Fibroblast of the aortic adventitia (primary cell): ENCODE results near the gene SMKR1. TPM values are rescaled to one million over a fixed set of nuclear protein-coding genes. Genes with fewer than 3 reads are reported as not detected.

Experiments
- DNase-seq: peaks from one replicate; pipeline ENCODE4 v3.0.0-alpha.2; 2010; ENCODE audit warnings: low read depth
- H3K4me3 ChIP-seq: 2 replicates; pipeline ENCODE4 v1.5.1; 2011; ENCODE audit warnings: low read depth, mild to moderate bottlenecking, control low read depth, low read length, moderate library complexity
- total RNA-seq: library from RNA; depleted of rRNA; stranded (reverse); fragments of >200 nt; gene quantifications from 2 replicates; pipeline ENCODE4 v1.2.3, GENCODE V29; 2012; ENCODE audit warnings: low replicate concordance
- TF ChIP-seq, protein P1 (sequence below): IDR thresholded peaks from 2 replicates; pipeline ENCODE4 v1.5.1; 2011; ENCODE audit warnings: mild to moderate bottlenecking, low read length, control low read depth, inconsistent platforms; ENCODE audit not compliant: insufficient read depth

SMKR1 gene
- total RNA-seq, 1 donor = 0.72 TPM

- no peak for DNase-seq
- TF ChIP-seq, protein P1, sequence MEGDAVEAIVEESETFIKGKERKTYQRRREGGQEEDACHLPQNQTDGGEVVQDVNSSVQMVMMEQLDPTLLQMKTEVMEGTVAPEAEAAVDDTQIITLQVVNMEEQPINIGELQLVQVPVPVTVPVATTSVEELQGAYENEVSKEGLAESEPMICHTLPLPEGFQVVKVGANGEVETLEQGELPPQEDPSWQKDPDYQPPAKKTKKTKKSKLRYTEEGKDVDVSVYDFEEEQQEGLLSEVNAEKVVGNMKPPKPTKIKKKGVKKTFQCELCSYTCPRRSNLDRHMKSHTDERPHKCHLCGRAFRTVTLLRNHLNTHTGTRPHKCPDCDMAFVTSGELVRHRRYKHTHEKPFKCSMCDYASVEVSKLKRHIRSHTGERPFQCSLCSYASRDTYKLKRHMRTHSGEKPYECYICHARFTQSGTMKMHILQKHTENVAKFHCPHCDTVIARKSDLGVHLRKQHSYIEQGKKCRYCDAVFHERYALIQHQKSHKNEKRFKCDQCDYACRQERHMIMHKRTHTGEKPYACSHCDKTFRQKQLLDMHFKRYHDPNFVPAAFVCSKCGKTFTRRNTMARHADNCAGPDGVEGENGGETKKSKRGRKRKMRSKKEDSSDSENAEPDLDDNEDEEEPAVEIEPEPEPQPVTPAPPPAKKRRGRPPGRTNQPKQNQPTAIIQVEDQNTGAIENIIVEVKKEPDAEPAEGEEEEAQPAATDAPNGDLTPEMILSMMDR = no peak
- H3K4me3 ChIP-seq = no peak overlapping the region
These were observed 11.2 kb downstream of the SMKR1 start for GRCh38 chr7:129513546-129513945.

DNA sequence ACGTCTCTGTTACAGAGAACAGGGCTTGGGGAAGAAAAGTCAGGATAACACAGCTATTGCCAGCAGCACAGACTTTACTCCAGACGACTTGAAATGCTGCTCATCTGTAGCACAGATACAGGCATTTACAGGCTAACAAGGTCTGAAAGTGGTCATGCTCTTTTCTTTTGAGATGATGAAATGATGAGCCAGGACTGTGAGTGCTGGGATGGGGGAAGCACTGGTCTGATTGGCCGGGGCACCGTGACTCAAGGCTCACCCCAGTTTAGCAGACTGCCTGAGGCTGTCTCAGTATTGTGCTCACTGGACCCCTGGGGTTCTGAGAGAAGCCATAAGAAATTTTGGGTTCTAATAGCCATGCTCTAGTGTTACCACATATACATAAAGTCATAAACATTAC is 12.4 kb downstream of the SMKR1 start:
- TF ChIP-seq, protein P1 = no peak
- H3K4me3 ChIP-seq = no peak overlapping the region
- DNase-seq = no peak

GRCh38 chr7:129515381-129515780 is 13.1 kb downstream of the SMKR1 start:
- DNase-seq = no peak
- no peak overlapping the region for H3K4me3 ChIP-seq
- TF ChIP-seq, protein P1 = no peak

DNA sequence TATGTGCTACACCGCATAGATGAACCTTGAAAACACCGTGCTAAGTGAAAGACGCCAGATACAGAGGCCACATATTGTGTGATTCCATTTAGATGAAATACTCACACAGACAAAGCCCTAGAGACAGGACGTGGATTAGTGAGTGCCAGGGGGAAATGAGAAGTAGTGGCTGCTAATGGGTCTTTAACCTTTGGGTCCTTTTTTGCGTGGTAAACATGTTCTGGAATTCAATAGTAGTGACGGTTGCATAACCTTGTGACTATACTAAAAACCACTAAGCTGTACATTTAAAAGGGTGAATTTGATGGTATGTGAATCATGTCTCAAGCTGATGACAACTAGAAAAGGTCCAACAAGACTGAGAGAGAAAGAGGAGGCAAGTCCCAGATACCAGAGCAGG is 15.6 kb downstream of the SMKR1 start:
- TF ChIP-seq, protein P1 = no peak
- no peak for DNase-seq

DNA sequence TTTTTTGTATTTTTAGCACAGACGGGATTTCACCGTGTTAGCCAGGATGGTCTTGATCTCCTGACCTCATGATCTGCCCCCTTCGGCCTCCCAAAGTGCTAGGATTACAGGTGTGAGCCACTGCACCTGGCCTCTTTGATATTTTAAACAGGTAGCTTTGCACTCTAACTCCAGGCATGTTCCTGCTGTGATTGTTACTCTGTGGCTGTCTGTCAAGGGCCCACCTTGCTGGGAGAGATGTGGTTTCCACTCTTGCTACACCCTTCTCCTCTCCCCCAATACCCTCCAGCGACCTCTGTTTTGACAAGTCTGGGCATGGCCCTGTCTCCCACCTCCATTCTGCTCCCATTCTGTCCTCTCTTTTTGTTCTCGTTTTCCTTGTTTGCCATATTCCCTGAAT is 17.1 kb downstream of the SMKR1 start:
- DNase-seq = no peak
- TF ChIP-seq, protein P1 = no peak
- H3K4me3 ChIP-seq = no peak overlapping the region

More for the DNA sequence above, 15.6 kb downstream of the SMKR1 start:
- H3K4me3 ChIP-seq = no peak overlapping the region

DNA sequence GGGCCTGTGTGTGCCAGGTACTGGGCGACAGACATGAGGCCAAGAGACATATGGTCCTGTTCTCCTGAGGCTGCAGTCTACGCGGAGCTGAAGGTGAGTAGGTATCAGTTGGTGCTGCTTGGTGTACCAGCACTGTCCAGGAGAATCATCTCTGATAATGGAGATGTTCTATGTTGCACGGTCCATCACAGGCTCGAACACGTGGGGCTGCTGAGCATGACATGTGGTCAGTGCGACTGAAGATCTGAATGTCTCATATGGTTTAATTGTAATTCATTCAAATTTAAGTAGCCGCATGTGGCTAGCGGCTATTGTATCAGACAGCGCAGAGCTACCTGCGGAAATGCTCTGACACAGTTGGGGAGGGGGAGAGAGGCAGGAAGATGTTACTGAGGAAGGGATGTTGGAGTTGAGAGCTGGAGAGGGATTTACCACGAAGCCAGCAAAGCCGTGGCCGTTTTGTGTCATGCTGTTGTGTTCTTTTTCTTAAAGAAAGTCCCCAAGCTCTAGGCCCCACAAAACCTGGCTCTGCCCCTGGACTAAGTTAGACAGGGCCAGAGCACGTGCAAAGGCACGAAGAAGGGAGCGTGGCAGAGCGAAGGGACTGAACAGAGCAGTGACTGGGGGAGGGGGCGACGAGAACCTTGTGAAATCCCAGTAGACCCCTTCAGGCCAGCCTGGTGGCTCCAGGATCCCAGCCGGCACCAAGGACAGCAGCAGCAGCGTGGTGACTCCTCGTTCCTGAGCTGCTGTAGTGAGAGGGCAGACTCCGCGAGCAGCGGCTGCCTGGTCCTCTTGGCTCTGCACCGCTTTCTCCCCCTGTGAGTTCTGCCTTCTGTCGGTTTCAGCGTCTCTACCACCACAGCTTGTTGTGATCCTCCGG is 20.0 kb downstream of the SMKR1 start:
- no peak for DNase-seq
- H3K4me3 ChIP-seq = no peak overlapping the region
- TF ChIP-seq, protein P1 = no peak
